K562 (cell line): Measurements from ENCODE around the gene RAB5A. TPM values are rescaled to one million over a fixed set of nuclear protein-coding genes. Genes with fewer than 3 reads are reported as not detected.

ENCODE experiments used
- CREBBP ChIP-seq: IDR thresholded peaks from one replicate; pipeline ENCODE4 v1.6.1; 2012; ENCODE audit warnings: low read depth, mild to moderate bottlenecking, control low read depth, inconsistent platforms, low read length
- DNMT1 ChIP-seq: fragments of 450-650 bp; IDR thresholded peaks from 2 replicates; pipeline ENCODE4 v1.6.1; 2016; ENCODE audit warnings: antibody characterized with exemption, mild to moderate bottlenecking
- FOXM1 ChIP-seq, 2 experiments: fragments of 450-650 bp in 1 of 2; sonication (generic) in 1 of 2; formaldehyde crosslinking in 1 of 2; IDR thresholded peaks; 2 replicates each; pipeline versions ENCODE4 v1.6.1 to v1.9.0; 2017 to 2022; ENCODE audit warnings: low read depth in 2 of 2, mild to moderate bottlenecking in 2 of 2, missing genetic modification reagents in 1 of 2, moderate library complexity in 1 of 2
- KLF10 ChIP-seq: fragments of 250-450 bp; sonication (Bioruptor Pico); IDR thresholded peaks from 2 replicates; pipeline ENCODE4 v1.6.1; 2021; ENCODE audit warnings: matching md5 sums
- MYBL2 ChIP-seq, 2 experiments: fragments of 450-650 bp in 1 of 2; sonication (generic) in 1 of 2; formaldehyde crosslinking in 1 of 2; IDR thresholded peaks; 2 replicates each; pipeline versions ENCODE4 v1.6.1 to v1.8.1; 2017 to 2022; ENCODE audit warnings: borderline replicate concordance in 1 of 2, inconsistent platforms in 1 of 2, low read depth in 1 of 2, mild to moderate bottlenecking in 1 of 2, missing genetic modification reagents in 1 of 2, moderate library complexity in 1 of 2
- PCBP2 ChIP-seq: fragments of 200-400 bp; formaldehyde crosslinking; IDR thresholded peaks from 2 replicates; pipeline ENCODE4 v1.6.1; 2018; ENCODE audit warnings: low read length, low read depth, mild to moderate bottlenecking, moderate library complexity; ENCODE audit not compliant: poor library complexity, severe bottlenecking
- RBM15 ChIP-seq: fragments of 200-400 bp; formaldehyde crosslinking; IDR thresholded peaks from 2 replicates; pipeline ENCODE4 v1.6.1; 2018; ENCODE audit warnings: mild to moderate bottlenecking, low read length, moderate library complexity; ENCODE audit not compliant: insufficient read depth
- SMARCE1 ChIP-seq: fragments of 450-650 bp; IDR thresholded peaks from 2 replicates; pipeline ENCODE4 v1.7.1; 2016; ENCODE audit warnings: mild to moderate bottlenecking
- TAF7 ChIP-seq: fragments of 450-650 bp; IDR thresholded peaks from 2 replicates; pipeline ENCODE4 v1.6.1; 2016; ENCODE audit warnings: missing genetic modification characterization, missing compliant biosample characterization
- ZNF121 ChIP-seq: sonication (generic); formaldehyde crosslinking; conservative IDR thresholded peaks from 2 replicates; pipeline ENCODE4 v1.8.0; 2022; ENCODE audit warnings: missing genetic modification reagents
- ZNF583 ChIP-seq: fragments of 250-450 bp; sonication (Bioruptor Pico); IDR thresholded peaks from 2 replicates; pipeline ENCODE4 v1.4.0; 2020
- ZNF764 ChIP-seq: fragments of 250-450 bp; sonication (Bioruptor Pico); IDR thresholded peaks from 2 replicates; pipeline ENCODE4 v1.4.0; 2020; ENCODE audit warnings: low read depth, mild to moderate bottlenecking, moderate library complexity
- polyA plus RNA-seq, 8 experiments: library from polyadenylated mRNA; depleted of rRNA in 4 of 8; stranded (reverse) in 5 of 8; unstranded in 3 of 8; fragments of >200 nt; fragmentation: Nextera tagmentation in 2 of 8; fragmentation: Illumina TruSeq in 1 of 8; extraction: Ambion mirVana in 2 of 8; extraction: Trizol in 1 of 8; gene quantifications; 2 replicates each; pipeline versions ENCODE4 v1.2.1 to v1.2.3, GENCODE V29; 2011 to 2014; ENCODE audit warnings: inconsistent platforms in 1 of 8, missing spikeins in 1 of 8
- total RNA-seq, 7 experiments: library from RNA; depleted of rRNA in 6 of 7; stranded (reverse); fragments of >200 nt in 6 of 7; fragmentation: Illumina TruSeq in 2 of 7; extraction: Trizol in 2 of 7; gene quantifications; 2 replicates each; pipeline versions ENCODE4 v1.2.1 to v1.2.3, GENCODE V29; 2011 to 2021; ENCODE audit warnings: low replicate concordance in 1 of 7
- TF ChIP-seq, protein P1 (sequence below): fragments of 250-450 bp; sonication (Bioruptor Pico); IDR thresholded peaks from 2 replicates; pipeline ENCODE4 v1.5.0; 2020; ENCODE audit warnings: mild to moderate bottlenecking, borderline replicate concordance
- TF ChIP-seq, protein P2 (sequence below), 2 experiments: fragments of 200-800 bp in 1 of 2; sonication (Bioruptor generic) in 1 of 2; sonication (generic) in 1 of 2; formaldehyde crosslinking in 1 of 2; IDR thresholded peaks in 1 of 2; conservative IDR thresholded peaks in 1 of 2; 2 replicates each; pipeline versions ENCODE4 v1.5.0 to v1.6.1; 2016 to 2020; ENCODE audit warnings: missing compliant biosample characterization in 1 of 2, missing genetic modification characterization in 1 of 2, missing genetic modification reagents in 1 of 2
- TF ChIP-seq, protein P3 (sequence below): sonication (generic); formaldehyde crosslinking; IDR thresholded peaks from 2 replicates; pipeline ENCODE4 v1.8.0; 2023; ENCODE audit warnings: missing genetic modification reagents, mild to moderate bottlenecking, borderline replicate concordance
- TF ChIP-seq, protein P4 (sequence below): fragments of 450-650 bp; IDR thresholded peaks from 2 replicates; pipeline ENCODE4 v1.6.1; 2016

The RAB5A gene
- total and polyA plus RNA-seq, 9 of the 15 experiments (the other 6 are each of a cell fraction or from before 2014, with no cell fraction given): 28.3 to 64.2 (median 49.0) TPM

DNA sequence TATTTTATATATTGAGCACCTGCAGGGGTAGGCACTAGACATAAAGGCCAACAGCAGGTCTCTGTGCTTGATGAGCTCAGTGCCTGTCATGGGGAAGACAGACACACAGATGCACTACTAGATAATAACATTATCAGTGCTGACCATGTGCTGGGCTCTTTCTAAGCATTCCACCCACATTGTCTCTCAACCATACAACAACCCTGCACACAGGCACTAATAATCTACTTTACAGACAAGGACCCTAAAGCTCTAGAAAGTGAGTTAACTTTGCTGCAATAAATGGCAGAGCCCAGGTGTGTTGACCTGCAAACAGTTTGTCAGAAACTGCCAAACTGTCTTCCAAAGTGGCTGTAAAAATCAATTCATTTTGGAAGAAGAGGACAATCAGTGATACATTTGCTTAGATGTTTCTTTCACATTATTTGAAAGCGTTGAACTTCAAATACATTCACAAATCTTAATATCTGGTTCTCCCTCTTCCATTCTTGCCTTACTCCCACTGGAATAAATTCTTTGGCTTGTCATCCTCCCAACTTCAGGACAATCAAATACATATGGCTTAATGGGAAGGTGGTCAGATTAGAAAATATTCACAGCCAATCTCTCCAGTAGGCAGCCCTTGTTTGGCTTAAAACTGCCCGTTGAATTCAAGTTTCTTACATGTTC is 76.2 kb downstream of the RAB5A start (continued):
- no peak for TF ChIP-seq KLF10 (CRISPR knock-in tag)
- TF ChIP-seq, protein P1, sequence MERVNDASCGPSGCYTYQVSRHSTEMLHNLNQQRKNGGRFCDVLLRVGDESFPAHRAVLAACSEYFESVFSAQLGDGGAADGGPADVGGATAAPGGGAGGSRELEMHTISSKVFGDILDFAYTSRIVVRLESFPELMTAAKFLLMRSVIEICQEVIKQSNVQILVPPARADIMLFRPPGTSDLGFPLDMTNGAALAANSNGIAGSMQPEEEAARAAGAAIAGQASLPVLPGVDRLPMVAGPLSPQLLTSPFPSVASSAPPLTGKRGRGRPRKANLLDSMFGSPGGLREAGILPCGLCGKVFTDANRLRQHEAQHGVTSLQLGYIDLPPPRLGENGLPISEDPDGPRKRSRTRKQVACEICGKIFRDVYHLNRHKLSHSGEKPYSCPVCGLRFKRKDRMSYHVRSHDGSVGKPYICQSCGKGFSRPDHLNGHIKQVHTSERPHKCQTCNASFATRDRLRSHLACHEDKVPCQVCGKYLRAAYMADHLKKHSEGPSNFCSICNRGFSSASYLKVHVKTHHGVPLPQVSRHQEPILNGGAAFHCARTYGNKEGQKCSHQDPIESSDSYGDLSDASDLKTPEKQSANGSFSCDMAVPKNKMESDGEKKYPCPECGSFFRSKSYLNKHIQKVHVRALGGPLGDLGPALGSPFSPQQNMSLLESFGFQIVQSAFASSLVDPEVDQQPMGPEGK (CRISPR knock-in tag): no peak
- TF ChIP-seq FOXM1 (IDR thresholded peaks at IDR 0.05; ENCODE audit: low read depth): peak; percentile 95
- TF ChIP-seq FOXM1 (CRISPR knock-in tag; IDR thresholded peaks at IDR 0.05; ENCODE audit: low read depth): no peak
- no peak for TF ChIP-seq CREBBP
- no peak for TF ChIP-seq TAF7 (tag)
- TF ChIP-seq DNMT1: 0 out of 2 replicates have a peak, but pooled peaks have one; percentile 76
- TF ChIP-seq, protein P2, sequence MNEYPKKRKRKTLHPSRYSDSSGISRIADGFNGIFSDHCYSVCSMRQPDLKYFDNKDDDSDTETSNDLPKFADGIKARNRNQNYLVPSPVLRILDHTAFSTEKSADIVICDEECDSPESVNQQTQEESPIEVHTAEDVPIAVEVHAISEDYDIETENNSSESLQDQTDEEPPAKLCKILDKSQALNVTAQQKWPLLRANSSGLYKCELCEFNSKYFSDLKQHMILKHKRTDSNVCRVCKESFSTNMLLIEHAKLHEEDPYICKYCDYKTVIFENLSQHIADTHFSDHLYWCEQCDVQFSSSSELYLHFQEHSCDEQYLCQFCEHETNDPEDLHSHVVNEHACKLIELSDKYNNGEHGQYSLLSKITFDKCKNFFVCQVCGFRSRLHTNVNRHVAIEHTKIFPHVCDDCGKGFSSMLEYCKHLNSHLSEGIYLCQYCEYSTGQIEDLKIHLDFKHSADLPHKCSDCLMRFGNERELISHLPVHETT (CRISPR knock-in tag; conservative IDR thresholded peaks at IDR 0.05 in 1 of 2, IDR thresholded peaks at IDR 0.05 in 1 of 2): peak in 1 of 2 experiments; percentile 77; a peak in 1 of 4 replicates
- TF ChIP-seq PCBP2: no peak
- TF ChIP-seq MYBL2 (IDR thresholded peaks at IDR 0.05; ENCODE audit: low read depth): no peak
- TF ChIP-seq MYBL2 (CRISPR knock-in tag; IDR thresholded peaks at IDR 0.05; ENCODE audit: borderline replicate concordance): no peak
- TF ChIP-seq, protein P3, sequence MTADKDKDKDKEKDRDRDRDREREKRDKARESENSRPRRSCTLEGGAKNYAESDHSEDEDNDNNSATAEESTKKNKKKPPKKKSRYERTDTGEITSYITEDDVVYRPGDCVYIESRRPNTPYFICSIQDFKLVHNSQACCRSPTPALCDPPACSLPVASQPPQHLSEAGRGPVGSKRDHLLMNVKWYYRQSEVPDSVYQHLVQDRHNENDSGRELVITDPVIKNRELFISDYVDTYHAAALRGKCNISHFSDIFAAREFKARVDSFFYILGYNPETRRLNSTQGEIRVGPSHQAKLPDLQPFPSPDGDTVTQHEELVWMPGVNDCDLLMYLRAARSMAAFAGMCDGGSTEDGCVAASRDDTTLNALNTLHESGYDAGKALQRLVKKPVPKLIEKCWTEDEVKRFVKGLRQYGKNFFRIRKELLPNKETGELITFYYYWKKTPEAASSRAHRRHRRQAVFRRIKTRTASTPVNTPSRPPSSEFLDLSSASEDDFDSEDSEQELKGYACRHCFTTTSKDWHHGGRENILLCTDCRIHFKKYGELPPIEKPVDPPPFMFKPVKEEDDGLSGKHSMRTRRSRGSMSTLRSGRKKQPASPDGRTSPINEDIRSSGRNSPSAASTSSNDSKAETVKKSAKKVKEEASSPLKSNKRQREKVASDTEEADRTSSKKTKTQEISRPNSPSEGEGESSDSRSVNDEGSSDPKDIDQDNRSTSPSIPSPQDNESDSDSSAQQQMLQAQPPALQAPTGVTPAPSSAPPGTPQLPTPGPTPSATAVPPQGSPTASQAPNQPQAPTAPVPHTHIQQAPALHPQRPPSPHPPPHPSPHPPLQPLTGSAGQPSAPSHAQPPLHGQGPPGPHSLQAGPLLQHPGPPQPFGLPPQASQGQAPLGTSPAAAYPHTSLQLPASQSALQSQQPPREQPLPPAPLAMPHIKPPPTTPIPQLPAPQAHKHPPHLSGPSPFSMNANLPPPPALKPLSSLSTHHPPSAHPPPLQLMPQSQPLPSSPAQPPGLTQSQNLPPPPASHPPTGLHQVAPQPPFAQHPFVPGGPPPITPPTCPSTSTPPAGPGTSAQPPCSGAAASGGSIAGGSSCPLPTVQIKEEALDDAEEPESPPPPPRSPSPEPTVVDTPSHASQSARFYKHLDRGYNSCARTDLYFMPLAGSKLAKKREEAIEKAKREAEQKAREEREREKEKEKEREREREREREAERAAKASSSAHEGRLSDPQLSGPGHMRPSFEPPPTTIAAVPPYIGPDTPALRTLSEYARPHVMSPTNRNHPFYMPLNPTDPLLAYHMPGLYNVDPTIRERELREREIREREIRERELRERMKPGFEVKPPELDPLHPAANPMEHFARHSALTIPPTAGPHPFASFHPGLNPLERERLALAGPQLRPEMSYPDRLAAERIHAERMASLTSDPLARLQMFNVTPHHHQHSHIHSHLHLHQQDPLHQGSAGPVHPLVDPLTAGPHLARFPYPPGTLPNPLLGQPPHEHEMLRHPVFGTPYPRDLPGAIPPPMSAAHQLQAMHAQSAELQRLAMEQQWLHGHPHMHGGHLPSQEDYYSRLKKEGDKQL (CRISPR knock-in tag): no peak
- TF ChIP-seq, protein P4, sequence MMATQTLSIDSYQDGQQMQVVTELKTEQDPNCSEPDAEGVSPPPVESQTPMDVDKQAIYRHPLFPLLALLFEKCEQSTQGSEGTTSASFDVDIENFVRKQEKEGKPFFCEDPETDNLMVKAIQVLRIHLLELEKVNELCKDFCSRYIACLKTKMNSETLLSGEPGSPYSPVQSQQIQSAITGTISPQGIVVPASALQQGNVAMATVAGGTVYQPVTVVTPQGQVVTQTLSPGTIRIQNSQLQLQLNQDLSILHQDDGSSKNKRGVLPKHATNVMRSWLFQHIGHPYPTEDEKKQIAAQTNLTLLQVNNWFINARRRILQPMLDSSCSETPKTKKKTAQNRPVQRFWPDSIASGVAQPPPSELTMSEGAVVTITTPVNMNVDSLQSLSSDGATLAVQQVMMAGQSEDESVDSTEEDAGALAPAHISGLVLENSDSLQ: peak; percentile 96
- no peak for TF ChIP-seq ZNF583 (CRISPR knock-in tag)
- TF ChIP-seq ZNF121 (CRISPR knock-in tag): no peak
- no peak for TF ChIP-seq ZNF764 (CRISPR knock-in tag)
- peak; percentile 99 for TF ChIP-seq SMARCE1
- no peak for TF ChIP-seq RBM15
